ENCODE data around the gene TMPRSS5.

DNA sequence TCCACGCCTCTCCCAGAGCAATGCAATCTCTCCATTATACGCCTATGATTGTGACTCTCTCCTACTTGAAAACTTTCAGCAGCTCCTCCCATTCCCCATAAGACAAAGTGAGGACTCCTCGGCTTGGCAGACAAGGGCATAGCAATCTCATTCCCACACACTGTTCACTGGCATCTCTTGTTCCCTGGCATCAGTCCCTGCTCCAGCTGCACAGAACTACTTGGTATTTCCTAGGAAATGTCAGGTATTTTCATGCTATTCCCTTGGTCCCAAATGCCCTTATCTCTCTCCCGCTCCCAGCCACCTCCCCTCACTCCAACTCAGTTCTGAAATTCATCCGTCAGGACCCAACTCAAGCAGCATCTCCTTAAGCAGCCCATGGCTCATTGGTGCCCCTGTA, 28.4 kb downstream of the TMPRSS5 start:
- TF ChIP-seq, protein P1, sequence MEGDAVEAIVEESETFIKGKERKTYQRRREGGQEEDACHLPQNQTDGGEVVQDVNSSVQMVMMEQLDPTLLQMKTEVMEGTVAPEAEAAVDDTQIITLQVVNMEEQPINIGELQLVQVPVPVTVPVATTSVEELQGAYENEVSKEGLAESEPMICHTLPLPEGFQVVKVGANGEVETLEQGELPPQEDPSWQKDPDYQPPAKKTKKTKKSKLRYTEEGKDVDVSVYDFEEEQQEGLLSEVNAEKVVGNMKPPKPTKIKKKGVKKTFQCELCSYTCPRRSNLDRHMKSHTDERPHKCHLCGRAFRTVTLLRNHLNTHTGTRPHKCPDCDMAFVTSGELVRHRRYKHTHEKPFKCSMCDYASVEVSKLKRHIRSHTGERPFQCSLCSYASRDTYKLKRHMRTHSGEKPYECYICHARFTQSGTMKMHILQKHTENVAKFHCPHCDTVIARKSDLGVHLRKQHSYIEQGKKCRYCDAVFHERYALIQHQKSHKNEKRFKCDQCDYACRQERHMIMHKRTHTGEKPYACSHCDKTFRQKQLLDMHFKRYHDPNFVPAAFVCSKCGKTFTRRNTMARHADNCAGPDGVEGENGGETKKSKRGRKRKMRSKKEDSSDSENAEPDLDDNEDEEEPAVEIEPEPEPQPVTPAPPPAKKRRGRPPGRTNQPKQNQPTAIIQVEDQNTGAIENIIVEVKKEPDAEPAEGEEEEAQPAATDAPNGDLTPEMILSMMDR (optimal IDR thresholded peaks at IDR 0.05 in 1 of 3, IDR thresholded peaks at IDR 0.05 in 1 of 3, conservative IDR thresholded peaks at IDR 0.05 in 1 of 3; ENCODE audit: extremely low read depth in 1 of 3, insufficient read depth in 2 of 3, low read length in 3 of 3): no peak
- no peak for TF ChIP-seq EZH2 (IDR thresholded peaks at IDR 0.05; ENCODE audit: low read length)

Measured in keratinocyte (primary cell).